ENCODE measurements around the gene RHOBTB3.

Gene RHOBTB3

DNA sequence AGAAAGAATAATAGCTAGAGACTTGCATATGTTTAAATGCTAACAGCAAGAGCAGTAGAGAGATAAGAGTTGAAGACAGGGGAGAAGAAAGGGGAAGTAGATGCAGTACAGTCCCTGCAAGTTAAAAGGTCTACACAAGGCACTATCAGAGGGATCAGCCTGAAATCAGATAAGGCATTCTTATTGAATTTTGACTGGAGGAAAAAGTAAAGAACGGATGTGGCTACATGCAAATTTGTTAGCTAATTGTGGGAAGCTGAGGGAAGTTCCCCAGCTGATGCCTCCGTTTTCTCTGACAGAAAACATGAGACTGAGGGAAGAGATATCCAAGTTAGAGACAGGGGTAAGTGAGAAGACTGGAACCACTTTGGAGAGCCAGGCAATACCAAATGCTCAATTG lies 12.9 kb upstream of the RHOBTB3 start:
- H3K4me3 ChIP-seq (ENCODE audit: low read length, poor library complexity, severe bottlenecking): peak overlapping the region; percentile 37
- no peaks in the 10 kb centered on the region for H4K20me1 ChIP-seq (ENCODE audit: insufficient read depth, low read length, poor library complexity, severe bottlenecking)
- peak overlapping the region; percentile 35 for H3K9ac ChIP-seq (ENCODE audit: low read depth, low read length, poor library complexity, severe bottlenecking)
- no peaks in the 10 kb centered on the region for H3K9me3 ChIP-seq (ENCODE audit: insufficient read depth, low read depth, low read length)
- peaks cover 41% of the 10 kb centered on the region for H3K4me1 ChIP-seq (ENCODE audit: insufficient read depth, low read length, poor library complexity, severe bottlenecking)
- H2AFZ ChIP-seq (ENCODE audit: low read length): no peak overlapping the region
- no peaks in the 10 kb centered on the region for H3K27me3 ChIP-seq (ENCODE audit: insufficient read depth, low read length, poor library complexity, severe bottlenecking)
- H3K9me2 ChIP-seq (replicated peaks; ENCODE audit: low read depth, low read length): no peaks in the 10 kb centered on the region
- H3K36me3 ChIP-seq (ENCODE audit: insufficient read depth, low read length): no peaks in the 10 kb centered on the region
- no peaks in the 10 kb centered on the region for H3K79me2 ChIP-seq (ENCODE audit: insufficient read depth, low read length)
- peak overlapping the region; percentile 72 for H3K4me2 ChIP-seq (ENCODE audit: low read depth, low read length, poor library complexity, severe bottlenecking)
- TF ChIP-seq EZH2phosphoT487 (IDR thresholded peaks at IDR 0.05; ENCODE audit: borderline replicate concordance): no peak
- TF ChIP-seq, protein P1, sequence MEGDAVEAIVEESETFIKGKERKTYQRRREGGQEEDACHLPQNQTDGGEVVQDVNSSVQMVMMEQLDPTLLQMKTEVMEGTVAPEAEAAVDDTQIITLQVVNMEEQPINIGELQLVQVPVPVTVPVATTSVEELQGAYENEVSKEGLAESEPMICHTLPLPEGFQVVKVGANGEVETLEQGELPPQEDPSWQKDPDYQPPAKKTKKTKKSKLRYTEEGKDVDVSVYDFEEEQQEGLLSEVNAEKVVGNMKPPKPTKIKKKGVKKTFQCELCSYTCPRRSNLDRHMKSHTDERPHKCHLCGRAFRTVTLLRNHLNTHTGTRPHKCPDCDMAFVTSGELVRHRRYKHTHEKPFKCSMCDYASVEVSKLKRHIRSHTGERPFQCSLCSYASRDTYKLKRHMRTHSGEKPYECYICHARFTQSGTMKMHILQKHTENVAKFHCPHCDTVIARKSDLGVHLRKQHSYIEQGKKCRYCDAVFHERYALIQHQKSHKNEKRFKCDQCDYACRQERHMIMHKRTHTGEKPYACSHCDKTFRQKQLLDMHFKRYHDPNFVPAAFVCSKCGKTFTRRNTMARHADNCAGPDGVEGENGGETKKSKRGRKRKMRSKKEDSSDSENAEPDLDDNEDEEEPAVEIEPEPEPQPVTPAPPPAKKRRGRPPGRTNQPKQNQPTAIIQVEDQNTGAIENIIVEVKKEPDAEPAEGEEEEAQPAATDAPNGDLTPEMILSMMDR (conservative IDR thresholded peaks at IDR 0.05; ENCODE audit: low read length): no peak
- H3F3A ChIP-seq (ENCODE audit: low read depth): 0 out of 2 replicates have a peak, but pooled peaks cover 4% of the 10 kb centered on the region

DNA sequence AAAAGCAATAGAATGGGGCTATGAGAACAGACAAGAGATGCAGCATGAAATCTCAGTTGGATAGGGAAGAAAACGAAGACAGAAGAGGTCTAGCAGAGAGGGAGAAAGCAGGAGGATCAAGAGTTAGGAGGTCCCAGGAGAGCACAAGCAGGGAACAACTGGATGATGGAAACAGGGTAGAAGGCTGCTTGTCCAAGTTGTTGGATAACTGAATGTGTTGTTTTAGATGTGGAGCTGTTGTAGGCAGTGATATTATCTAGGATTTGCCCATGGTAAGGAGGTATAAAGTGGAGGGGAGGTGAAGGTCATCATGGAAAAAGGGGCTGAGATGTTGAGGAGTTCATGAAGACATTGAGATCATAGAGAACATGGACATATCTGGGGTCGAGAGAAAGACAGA lies 12.4 kb upstream of the RHOBTB3 start:
- H3K4me3 ChIP-seq (ENCODE audit: low read length, poor library complexity, severe bottlenecking): peak overlapping the region; percentile 37
- TF ChIP-seq, protein P1 (conservative IDR thresholded peaks at IDR 0.05; ENCODE audit: low read length): no peak
- no peak for TF ChIP-seq EZH2phosphoT487 (IDR thresholded peaks at IDR 0.05; ENCODE audit: borderline replicate concordance)

DNA sequence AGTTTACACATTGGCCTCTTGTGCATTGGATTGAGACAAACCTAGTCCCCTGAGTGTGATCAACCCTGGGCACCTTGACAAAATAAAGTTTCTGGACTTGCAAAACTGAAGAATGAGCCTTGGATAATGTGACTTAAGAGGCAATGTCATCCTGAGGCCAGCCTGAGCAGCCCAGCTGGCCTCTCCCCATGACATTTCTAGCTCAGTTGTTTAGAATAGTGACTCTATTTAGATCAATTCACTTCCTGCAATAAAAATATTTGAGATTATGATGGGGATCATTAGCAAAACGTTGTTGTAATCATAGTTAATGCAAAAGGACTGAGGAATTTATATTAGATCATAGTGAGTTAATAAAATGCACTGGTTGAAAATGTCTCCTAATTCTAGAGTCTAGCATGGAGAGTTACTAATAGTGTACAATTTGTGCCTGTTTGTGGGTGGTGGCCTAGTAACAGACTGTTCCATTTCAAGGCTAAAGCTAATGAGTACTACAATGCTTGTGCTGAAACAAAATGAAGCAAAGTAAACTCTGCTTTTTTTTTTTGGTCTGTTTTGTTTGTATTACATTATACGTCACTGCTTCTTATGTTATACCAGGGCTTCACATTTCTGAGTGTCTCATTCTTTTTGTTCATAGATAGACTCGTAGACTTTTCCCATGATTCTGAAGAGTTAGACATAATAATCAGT lies 10.9 kb upstream of the RHOBTB3 start:
- Histone ChIP-seq H3K9me2 (replicated peaks; ENCODE audit: low read depth, low read length) (no peaks in the 10 kb centered on the region), H3K9me3 (ENCODE audit: insufficient read depth, low read depth, low read length) (no peaks in the 10 kb centered on the region), H3K36me3 (ENCODE audit: insufficient read depth, low read length) (no peaks in the 10 kb centered on the region), H3F3A (ENCODE audit: low read depth) (0 out of 2 replicates have a peak, but pooled peaks cover 4% of the 10 kb centered on the region), H3K4me1 (ENCODE audit: insufficient read depth, low read length, poor library complexity, severe bottlenecking) (peaks cover 56% of the 10 kb centered on the region), H3K27me3 (ENCODE audit: insufficient read depth, low read length, poor library complexity, severe bottlenecking) (no peaks in the 10 kb centered on the region), H3K4me2 (ENCODE audit: low read depth, low read length, poor library complexity, severe bottlenecking) (no peak overlapping the region), H4K20me1 (ENCODE audit: insufficient read depth, low read length, poor library complexity, severe bottlenecking) (no peaks in the 10 kb centered on the region), H3K4me3 (ENCODE audit: low read length, poor library complexity, severe bottlenecking) (no peak overlapping the region), H3K79me2 (ENCODE audit: insufficient read depth, low read length) (no peaks in the 10 kb centered on the region), H2AFZ (ENCODE audit: low read length) (no peak overlapping the region), H3K9ac (ENCODE audit: low read depth, low read length, poor library complexity, severe bottlenecking) (no peak overlapping the region)
- no peak for TF ChIP-seq EZH2phosphoT487 (IDR thresholded peaks at IDR 0.05; ENCODE audit: borderline replicate concordance)
- TF ChIP-seq, protein P1 (conservative IDR thresholded peaks at IDR 0.05; ENCODE audit: low read length): no peak

More for the DNA sequence above, 12.4 kb upstream of the RHOBTB3 start:
- H3K79me2 ChIP-seq (ENCODE audit: insufficient read depth, low read length): no peaks in the 10 kb centered on the region
- no peaks in the 10 kb centered on the region for H3K36me3 ChIP-seq (ENCODE audit: insufficient read depth, low read length)
- peak overlapping the region; percentile 12 for H3K9ac ChIP-seq (ENCODE audit: low read depth, low read length, poor library complexity, severe bottlenecking)
- H3K9me3 ChIP-seq (ENCODE audit: insufficient read depth, low read depth, low read length): no peaks in the 10 kb centered on the region
- peak overlapping the region; percentile 72 for H3K4me2 ChIP-seq (ENCODE audit: low read depth, low read length, poor library complexity, severe bottlenecking)
- no peaks in the 10 kb centered on the region for H3K9me2 ChIP-seq (replicated peaks; ENCODE audit: low read depth, low read length)
- H3K4me1 ChIP-seq (ENCODE audit: insufficient read depth, low read length, poor library complexity, severe bottlenecking): peaks cover 46% of the 10 kb centered on the region
- no peaks in the 10 kb centered on the region for H4K20me1 ChIP-seq (ENCODE audit: insufficient read depth, low read length, poor library complexity, severe bottlenecking)
- H3K27me3 ChIP-seq (ENCODE audit: insufficient read depth, low read length, poor library complexity, severe bottlenecking): no peaks in the 10 kb centered on the region
- no peak overlapping the region for H2AFZ ChIP-seq (ENCODE audit: low read length)
- 0 out of 2 replicates have a peak, but pooled peaks cover 4% of the 10 kb centered on the region for H3F3A ChIP-seq (ENCODE audit: low read depth)
